ENCODE data around the gene SGSM2.

SGSM2 gene

GRCh38 chr17:2337544-2338314 is 428 bp downstream of the SGSM2 start:
- DNase-seq (ENCODE audit: low read depth) = peak; percentile 48

GRCh38 chr17:2338315-2338657 is 985 bp downstream of the SGSM2 start:
- no peak for DNase-seq (ENCODE audit: low read depth)

- DNase-seq (ENCODE audit: low read depth) = peak; percentile 11
Measured at GRCh38 chr17:2343421-2343820, 6.1 kb downstream of the SGSM2 start.

GRCh38 chr17:2344528-2344927 is 7.2 kb downstream of the SGSM2 start:
- no peak for DNase-seq (ENCODE audit: low read depth)

GRCh38 chr17:2346475-2346874 is 9.2 kb downstream of the SGSM2 start:
- no peak for DNase-seq (ENCODE audit: low read depth)

GRCh38 chr17:2347805-2348685 is 10.7 kb downstream of the SGSM2 start:
- DNase-seq (ENCODE audit: low read depth) = no peak

GRCh38 chr17:2351269-2351668 is 14.0 kb downstream of the SGSM2 start:
- no peak for DNase-seq (ENCODE audit: low read depth)

- DNase-seq (ENCODE audit: low read depth) = no peak
Measured at GRCh38 chr17:2354311-2354710, 17.0 kb downstream of the SGSM2 start.

- no peak for DNase-seq (ENCODE audit: low read depth)
Measured at GRCh38 chr17:2357237-2357636, 19.9 kb downstream of the SGSM2 start.

- no peak for DNase-seq (ENCODE audit: low read depth)
Measured at GRCh38 chr17:2357931-2358434, 20.7 kb downstream of the SGSM2 start.

- DNase-seq (ENCODE audit: low read depth) = no peak
Measured at GRCh38 chr17:2361010-2361760, 23.9 kb downstream of the SGSM2 start.

GRCh38 chr17:2362016-2362415 is 24.7 kb downstream of the SGSM2 start:
- DNase-seq (ENCODE audit: low read depth) = no peak

GRCh38 chr17:2362416-2362815 is 25.1 kb downstream of the SGSM2 start:
- no peak for DNase-seq (ENCODE audit: low read depth)

GRCh38 chr17:2362881-2363280 is 25.6 kb downstream of the SGSM2 start:
- DNase-seq (ENCODE audit: low read depth) = no peak

GRCh38 chr17:2363318-2363717 is 26.0 kb downstream of the SGSM2 start:
- no peak for DNase-seq (ENCODE audit: low read depth)

GRCh38 chr17:2363851-2364762 is 26.8 kb downstream of the SGSM2 start:
- DNase-seq (ENCODE audit: low read depth) = no peak

GRCh38 chr17:2364763-2365116 is 27.4 kb downstream of the SGSM2 start:
- DNase-seq (ENCODE audit: low read depth) = no peak

GRCh38 chr17:2365132-2365531 is 27.8 kb downstream of the SGSM2 start:
- DNase-seq (ENCODE audit: low read depth) = no peak

- no peak for DNase-seq (ENCODE audit: low read depth)
Measured at GRCh38 chr17:2366747-2367494, 29.6 kb downstream of the SGSM2 start.

GRCh38 chr17:2368359-2368758 is 31.1 kb downstream of the SGSM2 start:
- no peak for DNase-seq (ENCODE audit: low read depth)

- no peak for DNase-seq (ENCODE audit: low read depth)
Measured at GRCh38 chr17:2369039-2369438, 31.7 kb downstream of the SGSM2 start.
